MM.1S (cell line): ENCODE measurements around the gene MLIP.

Experiments
- DNase-seq: peaks from one replicate; pipeline ENCODE4 v3.0.0-alpha.2; 2015
- H2AFZ ChIP-seq: fragments of 300-600 bp; sonication (generic); 2 replicates; pipeline ENCODE4 v1.6.0; 2016; ENCODE audit warnings: antibody characterized with exemption, low read length
- H3F3A ChIP-seq: fragments of 300-600 bp; sonication (generic); 2 replicates; pipeline ENCODE4 v1.6.1; 2016; ENCODE audit warnings: mild to moderate bottlenecking, antibody characterized with exemption, low read length, moderate library complexity, mixed read lengths; ENCODE audit not compliant: insufficient read depth
- H3K27ac ChIP-seq: fragments of 300-600 bp; sonication (generic); 2 replicates; pipeline ENCODE4 v1.5.1; 2016; ENCODE audit warnings: mild to moderate bottlenecking, low read length
- H3K27me3 ChIP-seq: fragments of 300-600 bp; sonication (generic); replicated peaks from 2 replicates; pipeline ENCODE4 v1.6.0; 2016; ENCODE audit warnings: low read length; ENCODE audit not compliant: insufficient read depth
- H3K36me3 ChIP-seq: fragments of 300-600 bp; sonication (generic); replicated peaks from 2 replicates; pipeline ENCODE4 v1.6.1; 2016; ENCODE audit warnings: mild to moderate bottlenecking, low read length, mixed read lengths; ENCODE audit not compliant: insufficient read depth
- H3K4me1 ChIP-seq: fragments of 300-600 bp; sonication (generic); 2 replicates; pipeline ENCODE4 v1.6.1; 2016; ENCODE audit warnings: low read length, mixed read lengths
- H3K4me2 ChIP-seq: fragments of 300-600 bp; sonication (generic); 2 replicates; pipeline ENCODE4 v1.6.0; 2016; ENCODE audit warnings: low read depth, low read length
- H3K4me3 ChIP-seq: fragments of 300-600 bp; sonication (generic); 2 replicates; pipeline ENCODE4 v1.5.1; 2016; ENCODE audit warnings: low read length, mixed read lengths
- H3K79me2 ChIP-seq: fragments of 300-600 bp; sonication (generic); 2 replicates; pipeline ENCODE4 v1.6.1; 2016; ENCODE audit warnings: mixed run types, low read length, mixed read lengths
- H3K9ac ChIP-seq: fragments of 300-600 bp; sonication (generic); 2 replicates; pipeline ENCODE4 v1.6.1; 2016; ENCODE audit warnings: low read length, mixed read lengths
- H3K9me2 ChIP-seq: fragments of 300-600 bp; sonication (generic); replicated peaks from 2 replicates; pipeline ENCODE4 v1.6.1; 2016; ENCODE audit warnings: mild to moderate bottlenecking, low read length, mixed read lengths; ENCODE audit not compliant: insufficient read depth
- H3K9me3 ChIP-seq: fragments of 300-600 bp; sonication (generic); replicated peaks from 2 replicates; pipeline ENCODE4 v1.6.1; 2016; ENCODE audit warnings: mild to moderate bottlenecking, low read length, mixed read lengths; ENCODE audit not compliant: insufficient read depth
- H4K20me1 ChIP-seq: fragments of 300-600 bp; sonication (generic); 2 replicates; pipeline ENCODE4 v1.6.1; 2016; ENCODE audit warnings: mild to moderate bottlenecking, low read length, moderate library complexity, mixed read lengths; ENCODE audit not compliant: insufficient read depth
- EZH2 ChIP-seq: fragments of 300-600 bp; sonication (generic); optimal IDR thresholded peaks from 2 replicates; pipeline ENCODE3; 2017; ENCODE audit warnings: low read depth, mild to moderate bottlenecking, antibody characterized with exemption, low read length, mixed read lengths
- EZH2phosphoT487 ChIP-seq: fragments of 300-600 bp; sonication (generic); IDR thresholded peaks from 2 replicates; pipeline ENCODE4 v1.6.1; 2018; ENCODE audit warnings: antibody characterized with exemption, low read length
- TF ChIP-seq, protein P1 (sequence below): fragments of 300-600 bp; sonication (generic); IDR thresholded peaks from 2 replicates; pipeline ENCODE4 v1.5.1; 2016; ENCODE audit warnings: antibody characterized with exemption, low read length, mixed read lengths

The MLIP gene

DNA sequence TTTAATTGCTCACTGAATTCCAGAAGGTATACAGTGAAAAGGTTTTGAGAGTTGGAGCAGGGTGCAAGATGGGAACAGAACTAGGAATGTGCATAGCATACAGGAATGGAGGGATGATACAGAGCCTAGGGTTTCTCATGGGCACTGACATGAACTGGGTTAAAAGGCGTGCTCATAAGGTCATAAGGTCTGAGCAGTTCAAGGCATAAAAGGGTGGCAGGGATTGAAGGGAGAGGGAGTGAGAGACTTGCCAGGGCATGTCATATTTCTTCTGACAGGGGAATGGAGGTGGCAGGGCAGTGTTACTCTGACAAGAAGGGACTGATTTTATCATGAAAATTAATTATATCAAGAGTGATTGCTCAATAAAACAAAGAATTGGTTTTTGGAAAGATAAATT is 4.7 kb downstream of the MLIP start:
- Histone ChIP-seq H3K4me1 (no peaks in the 10 kb centered on the region), H3K9me3 (no peaks in the 10 kb centered on the region), H3K27ac (no peak overlapping the region), H3K4me3 (no peak overlapping the region), H3K27me3 (no peaks in the 10 kb centered on the region), H3K9ac (no peak overlapping the region), H3K79me2 (no peaks in the 10 kb centered on the region), H3F3A (no peaks in the 10 kb centered on the region), H3K4me2 (no peak overlapping the region), H4K20me1 (no peaks in the 10 kb centered on the region), H3K36me3 (no peaks in the 10 kb centered on the region), H2AFZ (no peak overlapping the region), H3K9me2 (no peaks in the 10 kb centered on the region)
- no peak for DNase-seq
- TF ChIP-seq EZH2phosphoT487, result no peak
- no peak for TF ChIP-seq EZH2
- TF ChIP-seq, protein P1, sequence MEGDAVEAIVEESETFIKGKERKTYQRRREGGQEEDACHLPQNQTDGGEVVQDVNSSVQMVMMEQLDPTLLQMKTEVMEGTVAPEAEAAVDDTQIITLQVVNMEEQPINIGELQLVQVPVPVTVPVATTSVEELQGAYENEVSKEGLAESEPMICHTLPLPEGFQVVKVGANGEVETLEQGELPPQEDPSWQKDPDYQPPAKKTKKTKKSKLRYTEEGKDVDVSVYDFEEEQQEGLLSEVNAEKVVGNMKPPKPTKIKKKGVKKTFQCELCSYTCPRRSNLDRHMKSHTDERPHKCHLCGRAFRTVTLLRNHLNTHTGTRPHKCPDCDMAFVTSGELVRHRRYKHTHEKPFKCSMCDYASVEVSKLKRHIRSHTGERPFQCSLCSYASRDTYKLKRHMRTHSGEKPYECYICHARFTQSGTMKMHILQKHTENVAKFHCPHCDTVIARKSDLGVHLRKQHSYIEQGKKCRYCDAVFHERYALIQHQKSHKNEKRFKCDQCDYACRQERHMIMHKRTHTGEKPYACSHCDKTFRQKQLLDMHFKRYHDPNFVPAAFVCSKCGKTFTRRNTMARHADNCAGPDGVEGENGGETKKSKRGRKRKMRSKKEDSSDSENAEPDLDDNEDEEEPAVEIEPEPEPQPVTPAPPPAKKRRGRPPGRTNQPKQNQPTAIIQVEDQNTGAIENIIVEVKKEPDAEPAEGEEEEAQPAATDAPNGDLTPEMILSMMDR, result no peak

DNA sequence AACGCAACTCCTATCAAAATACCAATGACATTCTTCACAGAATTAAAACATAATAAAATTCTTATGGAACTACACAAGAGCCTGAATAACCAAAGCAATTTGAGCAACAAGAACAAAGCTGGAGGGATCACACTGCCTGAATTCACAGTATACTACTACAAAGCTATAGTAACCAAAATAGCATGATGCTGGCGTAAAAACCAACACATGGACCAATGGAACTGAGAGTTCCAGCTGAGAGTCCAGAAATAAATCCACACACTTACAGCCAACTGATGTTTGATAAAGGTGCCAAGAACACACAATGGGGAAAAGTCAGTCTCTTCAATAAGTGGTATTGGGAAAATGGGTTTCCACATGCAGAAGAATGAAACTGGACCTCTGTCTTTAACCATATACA is 6.9 kb downstream of the MLIP start:
- Histone ChIP-seq H3K4me2 (no peak overlapping the region), H3K9me3 (no peaks in the 10 kb centered on the region), H3F3A (no peaks in the 10 kb centered on the region), H3K9ac (no peak overlapping the region), H3K4me3 (no peak overlapping the region), H3K27ac (no peak overlapping the region), H3K27me3 (no peaks in the 10 kb centered on the region), H3K4me1 (no peaks in the 10 kb centered on the region), H3K9me2 (no peaks in the 10 kb centered on the region), H3K79me2 (no peaks in the 10 kb centered on the region), H4K20me1 (no peaks in the 10 kb centered on the region), H2AFZ (no peak overlapping the region), H3K36me3 (no peaks in the 10 kb centered on the region)
- TF ChIP-seq, protein P1, result no peak
- TF ChIP-seq EZH2, result no peak
- TF ChIP-seq EZH2phosphoT487, result no peak
- no peak for DNase-seq

DNA sequence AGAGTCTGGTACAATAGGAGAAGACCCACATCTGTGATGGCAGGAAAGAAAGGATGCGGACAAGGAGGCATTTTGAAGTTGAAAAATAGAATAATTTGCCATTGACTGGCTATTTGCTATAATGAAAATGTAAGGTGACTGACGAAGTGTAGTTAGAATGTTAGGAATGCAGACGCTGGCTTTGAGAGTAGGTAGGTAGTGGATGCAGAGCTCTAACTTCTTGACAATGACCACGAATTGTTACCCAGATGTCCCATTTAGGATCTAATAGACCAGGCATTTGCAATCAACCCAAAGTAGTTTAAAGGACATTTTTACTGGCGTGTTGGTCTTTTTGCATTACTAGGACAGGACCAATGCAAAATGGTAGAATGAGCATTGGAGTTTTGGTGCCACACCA is 14.2 kb downstream of the MLIP start:
- DNase-seq, result no peak
- no peak overlapping the region for H2AFZ ChIP-seq
- no peak overlapping the region for H3K4me3 ChIP-seq
- H4K20me1 ChIP-seq, result no peaks in the 10 kb centered on the region
- no peaks in the 10 kb centered on the region for H3K9me2 ChIP-seq
- TF ChIP-seq, protein P1, result no peak
- H3F3A ChIP-seq, result no peaks in the 10 kb centered on the region
- H3K27ac ChIP-seq, result no peak overlapping the region
- H3K27me3 ChIP-seq, result no peaks in the 10 kb centered on the region
- H3K9ac ChIP-seq, result no peak overlapping the region
- no peaks in the 10 kb centered on the region for H3K9me3 ChIP-seq
- H3K79me2 ChIP-seq, result no peaks in the 10 kb centered on the region
- no peak overlapping the region for H3K4me2 ChIP-seq
- no peaks in the 10 kb centered on the region for H3K36me3 ChIP-seq
- no peaks in the 10 kb centered on the region for H3K4me1 ChIP-seq

DNA sequence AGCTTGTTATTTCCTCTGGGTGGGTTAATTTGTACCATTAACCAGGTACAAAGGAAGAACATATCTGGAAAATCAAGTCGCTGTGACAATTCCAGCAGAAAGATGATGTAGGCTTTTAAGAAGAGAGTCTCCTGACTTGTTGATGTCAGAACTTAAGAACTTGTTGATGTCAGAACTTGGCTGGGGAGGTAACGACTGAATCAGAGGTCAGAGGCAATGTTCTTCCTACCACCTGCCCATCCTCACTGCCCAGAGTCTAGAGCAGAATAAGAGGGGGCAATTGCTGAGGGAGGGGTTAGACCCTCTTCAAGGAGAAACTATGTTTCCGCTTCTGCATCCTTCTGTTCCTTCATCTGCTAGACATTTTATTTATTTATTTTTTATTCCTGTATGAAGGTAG is 18.9 kb downstream of the MLIP start:
- no peak overlapping the region for H2AFZ ChIP-seq
- H3K9me2 ChIP-seq, result no peaks in the 10 kb centered on the region
- H3K27ac ChIP-seq, result no peak overlapping the region
- no peak overlapping the region for H3K4me3 ChIP-seq
- DNase-seq, result no peak
- no peaks in the 10 kb centered on the region for H3K79me2 ChIP-seq
- H3K27me3 ChIP-seq, result no peaks in the 10 kb centered on the region
- H4K20me1 ChIP-seq, result no peaks in the 10 kb centered on the region
- H3K9ac ChIP-seq, result no peak overlapping the region
- no peaks in the 10 kb centered on the region for H3K36me3 ChIP-seq
- no peak overlapping the region for H3K4me2 ChIP-seq
- TF ChIP-seq, protein P1, result no peak
- TF ChIP-seq EZH2phosphoT487 (no peak), EZH2 (no peak)
- no peaks in the 10 kb centered on the region for H3K4me1 ChIP-seq
- no peaks in the 10 kb centered on the region for H3K9me3 ChIP-seq
- H3F3A ChIP-seq, result no peaks in the 10 kb centered on the region
